Caco-2 (cell line): ENCODE measurements around the gene LAGE3. TPM values are rescaled to one million over a fixed set of nuclear protein-coding genes. Genes with fewer than 3 reads are reported as not detected.
A peak's percentile ranks its signal among the peaks of the same experiment; 100 is the strongest.

Source experiments
- BruUV-seq: library from RNA; stranded (reverse); fragments of 400-500 nt; replicated peaks from 2 replicates; lab custom pipeline; 2021; lab: Mats Ljungman, UMichigan
- CTCF ChIA-PET: fragments of 300-600 bp; sonication (Branson Sonifier 250); formaldehyde crosslinking; loops from one replicate; lab custom pipeline; 2022; ENCODE audit warnings: antibody characterized with exemption; lab: Charles Lee
- POLR2A ChIA-PET: fragments of 300-600 bp; sonication (Branson Sonifier 250); formaldehyde crosslinking; loops from one replicate; lab custom pipeline; 2022; ENCODE audit warnings: antibody characterized with exemption; lab: Charles Lee
- DNase-seq, 2 experiments: peaks; one replicate each; pipeline versions ENCODE4 v3.0.0 to v3.0.0-alpha.2; 2020 to 2022
- H3K27me3 ChIP-seq: replicated peaks from 2 replicates; pipeline ENCODE4 v1.6.0; 2011; ENCODE audit warnings: low read length; ENCODE audit not compliant: control insufficient read depth, insufficient read depth
- H3K36me3 ChIP-seq: 2 replicates; pipeline ENCODE4 v1.5.1; 2011; ENCODE audit warnings: low read length; ENCODE audit not compliant: control insufficient read depth, insufficient read depth
- H3K4me1 ChIP-seq: fragments of 250-450 bp; sonication (Bioruptor Pico); 2 replicates; pipeline ENCODE4 v1.5.1; 2020; ENCODE audit warnings: mild to moderate bottlenecking
- H3K4me3 ChIP-seq: 2 replicates; pipeline ENCODE4 v1.5.1; 2011; ENCODE audit warnings: low read depth, mild to moderate bottlenecking, control low read depth, low read length
- H3K9me3 ChIP-seq: fragments of 250-450 bp; sonication (Bioruptor Pico); 2 replicates; pipeline ENCODE4 v1.5.1; 2020; ENCODE audit warnings: mild to moderate bottlenecking, moderate library complexity
- H3K27ac Mint-ChIP-seq: one replicate; pipeline ENCODE4 v1.8.0; 2022; ENCODE audit warnings: mixed read lengths; ENCODE audit not compliant: unreplicated experiment
- H3K27me3 Mint-ChIP-seq: one replicate; pipeline ENCODE4 v1.8.0; 2022; ENCODE audit warnings: mixed read lengths; ENCODE audit not compliant: insufficient read depth, unreplicated experiment
- H3K36me3 Mint-ChIP-seq: one replicate; pipeline ENCODE4 v1.8.0; 2022; ENCODE audit warnings: mild to moderate bottlenecking, mixed read lengths; ENCODE audit not compliant: insufficient read depth, unreplicated experiment
- H3K4me1 Mint-ChIP-seq: one replicate; pipeline ENCODE4 v1.8.0; 2022; ENCODE audit warnings: low read depth, mixed read lengths; ENCODE audit not compliant: unreplicated experiment
- H3K4me3 Mint-ChIP-seq: one replicate; pipeline ENCODE4 v1.8.0; 2022; ENCODE audit warnings: mild to moderate bottlenecking, moderate library complexity, mixed read lengths; ENCODE audit not compliant: unreplicated experiment
- H3K9me3 Mint-ChIP-seq: one replicate; pipeline ENCODE4 v1.8.0; 2022; ENCODE audit warnings: mixed read lengths; ENCODE audit not compliant: unreplicated experiment
- CTCF ChIP-seq, 2 experiments: fragments of 200-600 bp in 1 of 2; IDR thresholded peaks; 1 replicate in 1 of 2; 2 replicates in 1 of 2; pipeline versions ENCODE4 v1.5.1 to v1.8.0; 2011 to 2022; ENCODE audit warnings: antibody characterized with exemption in 1 of 2, control low read depth in 1 of 2, inconsistent platforms in 1 of 2, low read depth in 1 of 2, low read length in 1 of 2, mild to moderate bottlenecking in 1 of 2, moderate library complexity in 1 of 2; ENCODE audit not compliant: insufficient read depth in 1 of 2, severe bottlenecking in 1 of 2, unreplicated experiment in 1 of 2
- intact Hi-C: fragments of 100-400 bp; cut with micrococcal nuclease; formaldehyde crosslinking; loops from one replicate; pipeline ENCODE4 v1.10.0; 2022; ENCODE audit not compliant: unreplicated experiment
- total RNA-seq: library from RNA; stranded (reverse); gene quantifications from 2 replicates; pipeline ENCODE4 v1.2.3, GENCODE V29; 2022

LAGE3 gene
- total RNA-seq, 1 experiment from 2014 or later: 26.0 TPM

- BruUV-seq: no TSS peak
- H3K9me3 Mint-ChIP-seq: no peaks in the 10 kb centered on the region
Observed at GRCh38 chrX:154487518-154488290, 8.6 kb upstream of the LAGE3 start.

DNA sequence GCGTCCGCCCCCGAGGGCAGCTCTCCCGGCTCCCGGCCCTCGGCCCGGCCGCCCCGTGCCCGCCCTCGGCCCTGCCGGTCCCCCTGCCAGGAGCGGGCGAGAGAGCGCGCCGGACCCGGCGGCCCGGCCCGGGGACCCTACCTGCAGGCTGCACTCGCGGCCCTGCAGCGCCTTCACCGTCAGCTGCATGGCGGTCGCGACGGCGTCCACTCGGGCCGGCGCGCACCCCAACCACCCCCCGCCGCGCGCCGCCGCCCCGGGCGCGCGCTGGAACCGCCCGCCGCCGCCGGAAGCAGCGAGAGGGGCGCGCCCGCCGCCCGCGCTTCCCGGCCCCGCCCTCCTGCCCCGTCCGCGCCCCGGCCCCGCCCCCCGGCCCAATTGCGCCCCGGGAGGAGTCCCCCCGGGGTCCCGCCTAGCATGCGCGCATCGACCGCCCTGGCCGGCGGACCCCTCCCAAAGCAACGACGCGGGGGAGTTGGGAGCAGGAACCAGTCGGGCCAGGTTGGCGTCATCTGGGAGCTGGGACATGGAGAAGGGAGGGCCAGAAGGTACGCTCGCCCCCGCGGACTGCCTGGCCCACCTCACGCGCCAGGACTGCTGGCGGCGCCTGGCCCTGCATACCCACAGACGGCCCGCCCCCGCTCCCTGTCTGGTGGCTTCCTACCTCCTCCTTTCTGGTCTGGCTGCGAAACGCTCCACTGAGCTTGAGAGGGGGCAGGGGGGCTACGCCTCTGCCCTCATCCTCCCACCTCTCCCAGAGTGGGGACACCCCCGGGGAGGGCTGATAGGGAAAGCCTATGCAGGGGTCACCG is 7.5 kb upstream of the LAGE3 start, which contains the start of gene UBL4A:
TSS of gene UBL4A (minus strand) at position 220 of the 812 bp plus-strand sequence. CDS start at position 189, 31 bp downstream.
- no peaks in the 10 kb centered on the region for H3K9me3 ChIP-seq
- peak within 1 kb of the TSS; percentile 70 for H3K4me3 ChIP-seq
- ChIA-PET CTCF (interaction anchor here (0.6 kb wide), 1 partner anchor 41 kb away, joined by 4 read pairs; no protein-coding TSS in a partner anchor), POLR2A (interaction anchor here (0.6 to 1.2 kb wide), 5 partner anchors 8 to 116 kb away, joined by 3 to 4 read pairs (median 3); partner anchors contain the start of gene LAGE3)
- H3K4me1 ChIP-seq: peaks cover 4% of the 10 kb centered on the region; the same call in 1 of the 2 replicates
- TF ChIP-seq CTCF (IDR thresholded peaks at IDR 0.05; ENCODE audit: insufficient read depth in 1 of 2, low read depth in 1 of 2, low read length in 1 of 2, severe bottlenecking in 1 of 2, unreplicated experiment in 1 of 2): no peak
- Mint-ChIP-seq H3K27ac (peak within 1 kb of the TSS; percentile 84), H3K36me3 (peaks cover 15% of the 10 kb centered on the region), H3K9me3 (no peaks in the 10 kb centered on the region), H3K4me1 (peaks cover 6% of the 10 kb centered on the region), H3K4me3 (peak within 1 kb of the TSS; percentile 71), H3K27me3 (no peaks in the 10 kb centered on the region)
- BruUV-seq: no TSS peak
- 0 out of 2 replicates have a peak, but pooled peaks cover 1% of the 10 kb centered on the region for H3K36me3 ChIP-seq
- peak; percentile 89 to 90 for DNase-seq
- intact Hi-C loops: no loop called here
- H3K27me3 ChIP-seq: no peaks in the 10 kb centered on the region

More at GRCh38 chrX:154487518-154488290, 8.6 kb upstream of the LAGE3 start:
- peaks cover 6% of the 10 kb centered on the region for H3K4me1 Mint-ChIP-seq
- H3K36me3 Mint-ChIP-seq: peaks cover 15% of the 10 kb centered on the region
- peak overlapping the region; percentile 84 for H3K27ac Mint-ChIP-seq
- intact Hi-C loops: no loop called here
- H3K27me3 ChIP-seq: no peaks in the 10 kb centered on the region
- no peak overlapping the region for H3K4me3 ChIP-seq
- ChIA-PET CTCF (no interaction called here), POLR2A (interaction anchor here (1.1 to 1.2 kb wide), 3 partner anchors 9 to 54 kb away, joined by 3 to 4 read pairs (median 3); partner anchors contain the start of gene LAGE3)
- 0 out of 2 replicates have a peak, but pooled peaks cover 1% of the 10 kb centered on the region for H3K36me3 ChIP-seq
- H3K4me3 Mint-ChIP-seq: no peak overlapping the region
- DNase-seq: no peak
- no peaks in the 10 kb centered on the region for H3K27me3 Mint-ChIP-seq
- peaks cover 4% of the 10 kb centered on the region; the same call in 1 of the 2 replicates for H3K4me1 ChIP-seq
- TF ChIP-seq CTCF (IDR thresholded peaks at IDR 0.05; ENCODE audit: insufficient read depth in 1 of 2, low read depth in 1 of 2, low read length in 1 of 2, severe bottlenecking in 1 of 2, unreplicated experiment in 1 of 2): no peak
- no peaks in the 10 kb centered on the region for H3K9me3 ChIP-seq

DNA sequence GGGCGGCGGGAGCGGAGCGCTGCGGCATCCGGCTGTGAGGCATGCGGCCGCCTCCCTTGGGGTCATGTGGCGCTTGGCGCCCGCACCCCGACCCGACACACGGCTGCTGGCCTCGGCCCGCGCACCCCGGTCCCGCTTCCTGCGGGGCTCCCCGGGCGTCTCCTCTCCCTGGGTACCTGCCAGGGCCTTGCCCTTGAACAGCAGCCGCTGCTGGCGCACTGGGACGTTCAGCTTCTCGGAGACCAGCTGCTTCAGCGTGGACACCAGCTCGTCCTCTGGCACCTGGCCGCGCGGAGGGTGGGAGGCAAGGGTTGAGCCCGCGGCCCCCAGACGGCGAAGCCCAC is 6.9 kb upstream of the LAGE3 start:
- 0 out of 2 replicates have a peak, but pooled peaks cover 1% of the 10 kb centered on the region for H3K36me3 ChIP-seq
- Mint-ChIP-seq H3K27me3 (no peaks in the 10 kb centered on the region), H3K9me3 (no peaks in the 10 kb centered on the region), H3K36me3 (peaks cover 15% of the 10 kb centered on the region), H3K27ac (no peak overlapping the region), H3K4me1 (peaks cover under 1% of the 10 kb centered on the region), H3K4me3 (peak overlapping the region; percentile 71)
- peak in 1 of 2 experiments; percentile 27 for DNase-seq
- H3K4me3 ChIP-seq: peak overlapping the region; percentile 70
- POLR2A ChIA-PET: interaction anchor here (0.6 kb wide), 1 partner anchor 33 kb away, joined by 3 read pairs; no protein-coding TSS in a partner anchor
- no TSS peak for BruUV-seq
- no peaks in the 10 kb centered on the region for H3K9me3 ChIP-seq
- no peaks in the 10 kb centered on the region for H3K27me3 ChIP-seq
- H3K4me1 ChIP-seq: peaks cover 4% of the 10 kb centered on the region; the same call in 1 of the 2 replicates
- intact Hi-C loops: no loop called here
- CTCF ChIA-PET: interaction anchor here (0.6 kb wide), 1 partner anchor 41 kb away, joined by 4 read pairs; no protein-coding TSS in a partner anchor
- no peak for TF ChIP-seq CTCF (IDR thresholded peaks at IDR 0.05; ENCODE audit: insufficient read depth in 1 of 2, low read depth in 1 of 2, low read length in 1 of 2, severe bottlenecking in 1 of 2, unreplicated experiment in 1 of 2)
